HepG2 (cell line): Measurements from ENCODE around the gene CTF1. TPM values are rescaled to one million over a fixed set of nuclear protein-coding genes. Genes with fewer than 3 reads are reported as not detected.

Experiments used
- ATAC-seq: fragments of 200-7000 bp; cut with Tn5 transposase; 3 replicates; pipeline ENCODE4 v1.9.1; 2020; ENCODE audit warnings: mild to moderate bottlenecking, moderate library complexity
- BruUV-seq: library from RNA; stranded (reverse); fragments of 400-500 nt; replicated peaks from 2 replicates; lab custom pipeline; 2021; lab: Mats Ljungman, UMichigan
- CTCF ChIA-PET: fragments of 300-600 bp; formaldehyde crosslinking; extraction: SDS; loops from one replicate; lab custom pipeline; 2021; ENCODE audit warnings: low total read pairs, inconsistent platforms, low intra/inter-chr PET ratio; lab: Yijun Ruan, JAX
- POLR2A ChIA-PET: fragments of 350-600 bp; sonication (Branson Sonifier 250); formaldehyde crosslinking; loops from one replicate; lab custom pipeline; 2020; ENCODE audit warnings: antibody characterized with exemption, inconsistent platforms; lab: Yijun Ruan, JAX
- DNase-seq: peaks from one replicate; pipeline ENCODE4 v3.0.0-alpha.2; 2015; ENCODE audit warnings: low spot score
- FAIRE-seq: peaks from 3 replicates; lab custom pipeline; 2011; peaks lifted over from hg19 to GRCh38; lab: Jason Lieb, UNC
- H2AFZ ChIP-seq: one replicate; pipeline ENCODE4 v1.6.1; 2011; ENCODE audit warnings: low read length, inconsistent platforms
- H3K27ac ChIP-seq: fragments of 300-600 bp; 3 replicates; pipeline ENCODE4 v1.8.0; 2011; ENCODE audit warnings: mixed run types, mild to moderate bottlenecking, mixed read lengths, low read length, inconsistent platforms; ENCODE audit not compliant: insufficient read depth; ENCODE audit errors: extremely low read length
- H3K27me3 ChIP-seq, 2 experiments: fragments of 200-600 bp in 1 of 2; 2 replicates in 1 of 2; 3 replicates in 1 of 2; pipeline versions ENCODE4 v1.6.0 to v1.8.0; 2011; ENCODE audit warnings: low read length in 2 of 2, mild to moderate bottlenecking in 2 of 2, moderate library complexity in 2 of 2, inconsistent platforms in 1 of 2; ENCODE audit not compliant: insufficient read depth in 2 of 2, control insufficient read depth in 1 of 2
- H3K36me3 ChIP-seq, 2 experiments: fragments of 200-600 bp in 1 of 2; replicated peaks in 1 of 2; 2 replicates in 1 of 2; 3 replicates in 1 of 2; pipeline versions ENCODE4 v1.5.1 to v1.8.0; 2011; ENCODE audit warnings: low read length in 2 of 2, inconsistent platforms in 1 of 2; ENCODE audit not compliant: insufficient read depth in 2 of 2, control insufficient read depth in 1 of 2
- H3K4me1 ChIP-seq: 2 replicates; pipeline ENCODE4 v1.5.1; 2012; ENCODE audit warnings: low read length, inconsistent platforms; ENCODE audit not compliant: insufficient read depth
- H3K4me2 ChIP-seq: 2 replicates; pipeline ENCODE4 v1.6.0; 2011; ENCODE audit warnings: low read depth, low read length, inconsistent platforms
- H3K4me3 ChIP-seq, 3 experiments: fragments of 200-600 bp in 1 of 3; sonication (generic), shearing (Covaris generic) in 1 of 3; replicated peaks in 1 of 3; 2 replicates each; pipeline ENCODE4 v1.5.1; 2011 to 2016; ENCODE audit warnings: low read length in 3 of 3, inconsistent platforms in 2 of 3, low read depth in 2 of 3, mild to moderate bottlenecking in 2 of 3, control low read depth in 1 of 3, mixed read lengths in 1 of 3; ENCODE audit not compliant: insufficient read depth in 1 of 3
- H3K79me2 ChIP-seq: one replicate; pipeline ENCODE4 v1.6.1; 2011; ENCODE audit warnings: low read length, inconsistent platforms; ENCODE audit not compliant: insufficient read depth
- H3K9ac ChIP-seq: 2 replicates; pipeline ENCODE4 v1.6.0; 2011; ENCODE audit warnings: mild to moderate bottlenecking, low read depth, low read length, inconsistent platforms; ENCODE audit not compliant: insufficient read depth
- H3K9me3 ChIP-seq: 2 replicates; pipeline ENCODE4 v1.5.1; 2012; ENCODE audit warnings: mild to moderate bottlenecking, low read length
- H4K20me1 ChIP-seq: 2 replicates; pipeline ENCODE4 v1.6.0; 2011; ENCODE audit warnings: inconsistent platforms, mild to moderate bottlenecking, low read length, moderate library complexity; ENCODE audit not compliant: insufficient read depth
- CREB3 ChIP-seq: sonication (generic); formaldehyde crosslinking; IDR thresholded peaks from 2 replicates; pipeline ENCODE4 v1.5.0; 2020; ENCODE audit warnings: missing genetic modification reagents
- KAT7 ChIP-seq: IDR thresholded peaks from 2 replicates; pipeline ENCODE4 v1.6.1; 2018; ENCODE audit warnings: borderline replicate concordance, missing compliant biosample characterization
- ZFP90 ChIP-seq: sonication (generic); formaldehyde crosslinking; IDR thresholded peaks from 2 replicates; pipeline ENCODE4 v1.8.0; 2022; ENCODE audit warnings: missing genetic modification reagents, mild to moderate bottlenecking, inconsistent platforms, borderline replicate concordance
- ZNF512B ChIP-seq: sonication (generic); formaldehyde crosslinking; IDR thresholded peaks from 2 replicates; pipeline ENCODE4 v1.5.1; 2020; ENCODE audit warnings: missing genetic modification reagents, mild to moderate bottlenecking, borderline replicate concordance
- ZNF572 ChIP-seq: sonication (generic); formaldehyde crosslinking; IDR thresholded peaks from 2 replicates; pipeline ENCODE4 v1.5.1; 2020; ENCODE audit warnings: mild to moderate bottlenecking, missing genetic modification reagents
- ZNF629 ChIP-seq: sonication (generic); formaldehyde crosslinking; conservative IDR thresholded peaks from 2 replicates; pipeline ENCODE4 v1.5.0; 2020; ENCODE audit warnings: missing genetic modification reagents
- ZNF768 ChIP-seq: sonication (generic); formaldehyde crosslinking; IDR thresholded peaks from 2 replicates; pipeline ENCODE4 v1.4.0; 2020; ENCODE audit warnings: missing genetic modification reagents
- WGBS: methylation state at CpG from one replicate; pipeline ENCODE4 v1.1.6; 2017; ENCODE audit warnings: low lambda C conversion rate; 5-methylcytosine and 5-hydroxymethylcytosine counted together
- in situ Hi-C: cut with HindIII; loops from 2 replicates; pipeline ENCODE4 v1.10.0; 2017; ENCODE audit warnings: low pct_unique_long_range_greater_than_20kb; ENCODE audit not compliant: extremely low pct_ligation_motif_present
- intact Hi-C: fragments of 100-400 bp; cut with micrococcal nuclease; formaldehyde crosslinking; loops from one replicate; pipeline ENCODE4 v1.10.0; 2022; ENCODE audit not compliant: unreplicated experiment
- polyA plus RNA-seq, 8 experiments: library from polyadenylated mRNA; depleted of rRNA in 3 of 8; stranded (reverse) in 7 of 8; unstranded in 1 of 8; fragments of >200 nt; fragmentation: Illumina TruSeq in 4 of 8; extraction: Trizol in 4 of 8; gene quantifications; 2 replicates each; pipeline versions ENCODE4 v1.2.1 to v1.2.3, GENCODE V29; 2011 to 2016; ENCODE audit warnings: low read depth in 4 of 8, missing spikeins in 1 of 8, mixed read lengths in 1 of 8; ENCODE audit not compliant: insufficient read depth in 1 of 8
- total RNA-seq, 5 experiments: library from RNA; depleted of rRNA; stranded (reverse); fragments of >200 nt; fragmentation: Illumina TruSeq; extraction: Trizol; gene quantifications; 2 replicates each; pipeline ENCODE4 v1.2.3, GENCODE V29; 2016; ENCODE audit warnings: low read depth in 1 of 5
- TF ChIP-seq, protein P1 (sequence below): sonication (generic); formaldehyde crosslinking; IDR thresholded peaks from 2 replicates; pipeline ENCODE4 v1.4.0; 2020; ENCODE audit warnings: missing genetic modification reagents, borderline replicate concordance
- TF ChIP-seq, protein P2 (sequence below): sonication (generic); formaldehyde crosslinking; IDR thresholded peaks from 2 replicates; pipeline ENCODE4 v1.4.0; 2020; ENCODE audit warnings: missing genetic modification reagents

CTF1 gene
- total and polyA plus RNA-seq, 2 of the 13 experiments (the other 11 are each of a cell fraction or from before 2014, with no cell fraction given) = 0.13 to 1.8 TPM

DNA sequence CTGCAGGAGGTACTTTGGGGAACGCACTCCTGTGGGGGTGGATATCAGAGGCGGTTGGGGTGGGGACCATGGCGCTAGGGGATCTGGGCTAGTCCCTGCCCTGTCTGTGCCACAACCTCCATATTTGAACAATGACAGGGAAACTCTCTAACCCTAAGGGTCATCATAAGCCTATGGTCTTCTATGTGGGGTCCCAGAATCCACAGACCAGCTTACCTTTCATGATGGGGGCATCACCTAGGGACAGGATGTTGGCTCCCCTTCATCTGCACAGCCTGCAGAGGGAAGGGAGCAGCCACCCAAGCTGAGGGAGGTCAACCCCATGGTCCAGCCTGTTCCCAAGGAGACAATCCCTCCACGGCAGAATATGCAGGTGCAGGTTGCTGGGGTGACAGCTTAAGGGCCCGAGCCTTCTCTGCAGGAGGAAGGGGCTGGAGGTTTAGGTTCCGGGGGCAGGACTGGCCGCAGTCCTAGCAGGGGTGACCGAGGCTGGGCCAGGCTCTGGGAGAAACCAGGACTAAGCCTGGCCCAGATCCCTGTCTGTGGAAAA lies 54.2 kb downstream of the CTF1 start (continued):
- TF ChIP-seq ZNF512B (CRISPR knock-in tag) = 0 out of 2 replicates have a peak, but pooled peaks have one; percentile 59
- TF ChIP-seq KAT7 (CRISPR knock-in tag) = peak; percentile 0; the same call in 1 of the 2 replicates
- no peak for TF ChIP-seq ZNF572

GRCh38 chr16:30951193-30951592 lies 54.8 kb downstream of the CTF1 start:
- H3K27ac ChIP-seq = no peak overlapping the region
- H3K4me1 ChIP-seq = peaks cover 58% of the 10 kb centered on the region
- 0 out of 2 replicates have a peak overlapping the region, but pooled peaks have one; percentile 98 for H3K4me2 ChIP-seq
- CTCF ChIA-PET = no interaction called here
- no peak for TF ChIP-seq CREB3 (CRISPR knock-in tag)
- peak; percentile 77; the same call in 1 of the 2 replicates for TF ChIP-seq ZNF768
- peak; percentile 6; the same call in 1 of the 2 replicates for TF ChIP-seq ZFP90 (CRISPR knock-in tag)
- TF ChIP-seq, protein P1, sequence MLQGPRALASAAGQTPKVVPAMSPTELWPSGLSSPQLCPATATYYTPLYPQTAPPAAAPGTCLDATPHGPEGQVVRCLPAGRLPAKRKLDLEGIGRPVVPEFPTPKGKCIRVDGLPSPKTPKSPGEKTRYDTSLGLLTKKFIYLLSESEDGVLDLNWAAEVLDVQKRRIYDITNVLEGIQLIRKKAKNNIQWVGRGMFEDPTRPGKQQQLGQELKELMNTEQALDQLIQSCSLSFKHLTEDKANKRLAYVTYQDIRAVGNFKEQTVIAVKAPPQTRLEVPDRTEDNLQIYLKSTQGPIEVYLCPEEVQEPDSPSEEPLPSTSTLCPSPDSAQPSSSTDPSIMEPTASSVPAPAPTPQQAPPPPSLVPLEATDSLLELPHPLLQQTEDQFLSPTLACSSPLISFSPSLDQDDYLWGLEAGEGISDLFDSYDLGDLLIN (CRISPR knock-in tag) = no peak
- TF ChIP-seq ZNF629 = peak; percentile 85
- TF ChIP-seq, protein P2, sequence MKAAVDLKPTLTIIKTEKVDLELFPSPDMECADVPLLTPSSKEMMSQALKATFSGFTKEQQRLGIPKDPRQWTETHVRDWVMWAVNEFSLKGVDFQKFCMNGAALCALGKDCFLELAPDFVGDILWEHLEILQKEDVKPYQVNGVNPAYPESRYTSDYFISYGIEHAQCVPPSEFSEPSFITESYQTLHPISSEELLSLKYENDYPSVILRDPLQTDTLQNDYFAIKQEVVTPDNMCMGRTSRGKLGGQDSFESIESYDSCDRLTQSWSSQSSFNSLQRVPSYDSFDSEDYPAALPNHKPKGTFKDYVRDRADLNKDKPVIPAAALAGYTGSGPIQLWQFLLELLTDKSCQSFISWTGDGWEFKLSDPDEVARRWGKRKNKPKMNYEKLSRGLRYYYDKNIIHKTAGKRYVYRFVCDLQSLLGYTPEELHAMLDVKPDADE = no peak
- H4K20me1 ChIP-seq = no peaks in the 10 kb centered on the region
- in situ Hi-C loops (no loop called here), intact Hi-C loops (loop anchor here (10.0 kb wide), 2 partner anchors 144 to 194 kb away; partner anchors contain the start of gene VKORC1)
- no peak overlapping the region for H3K4me3 ChIP-seq
- no TSS peak for BruUV-seq
- DNase-seq = no peak
- H3K9ac ChIP-seq = no peak overlapping the region
- WGBS = 100% methylated on average over 1 of the region's 1 CpG
- no peak for FAIRE-seq
- POLR2A ChIA-PET = interaction anchor here (1.5 kb wide), 1 partner anchor 191 kb away, joined by 5 read pairs; no protein-coding TSS in a partner anchor
- no peak overlapping the region for H2AFZ ChIP-seq
- no peak for ATAC-seq
- H3K27me3 ChIP-seq = no peaks in the 10 kb centered on the region; a peak in 1 of 5 replicates
- 0 out of 5 replicates have a peak, but pooled peaks cover 0 to 4% of the 10 kb centered on the region in 2 experiments for H3K36me3 ChIP-seq
- H3K9me3 ChIP-seq = no peaks in the 10 kb centered on the region
- peaks cover 5% of the 10 kb centered on the region for H3K79me2 ChIP-seq
